Activated CD4-positive, CD25-positive, alpha-beta regulatory T cell treated with anti-CD3 and anti-CD28 coated beads, Interleukin-2, amount 50 U/mL, for 72 hours (primary cell): ENCODE results near the gene STX1B.
A peak's percentile ranks its signal among the peaks of the same experiment; 100 is the strongest.

ENCODE experiments used
- DNase-seq: peaks from one replicate; pipeline ENCODE4 v3.0.0; 2021

The STX1B gene

GRCh38 chr16:30992931-30993816 lies 17.3 kb downstream of the STX1B start:
- DNase-seq = no peak

- DNase-seq = no peak
These were observed 18.1 kb downstream of the STX1B start for GRCh38 chr16:30992276-30992780.

DNA sequence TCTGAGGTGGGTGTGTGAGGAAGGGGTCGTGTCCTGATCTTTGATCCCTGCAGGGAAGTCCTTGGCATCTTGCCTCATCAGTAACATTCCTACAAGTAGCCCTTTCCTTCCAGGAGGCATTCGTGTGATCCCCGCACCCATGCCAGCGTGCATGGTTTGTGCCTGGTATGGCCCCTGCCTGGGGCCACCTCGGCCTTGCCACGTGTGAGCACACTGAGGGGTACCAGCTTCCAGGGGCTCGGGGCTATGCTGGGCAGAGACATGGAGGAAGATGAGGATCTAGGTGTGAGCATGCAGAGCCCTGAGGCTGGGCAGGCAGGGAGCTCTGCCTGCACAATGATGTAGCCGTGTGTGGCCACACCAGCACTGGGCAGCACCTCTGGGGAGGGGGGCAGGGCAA lies 19.4 kb downstream of the STX1B start:
- DNase-seq = no peak

- no peak for DNase-seq
These were observed 20.3 kb downstream of the STX1B start for GRCh38 chr16:30990105-30990504.

DNA sequence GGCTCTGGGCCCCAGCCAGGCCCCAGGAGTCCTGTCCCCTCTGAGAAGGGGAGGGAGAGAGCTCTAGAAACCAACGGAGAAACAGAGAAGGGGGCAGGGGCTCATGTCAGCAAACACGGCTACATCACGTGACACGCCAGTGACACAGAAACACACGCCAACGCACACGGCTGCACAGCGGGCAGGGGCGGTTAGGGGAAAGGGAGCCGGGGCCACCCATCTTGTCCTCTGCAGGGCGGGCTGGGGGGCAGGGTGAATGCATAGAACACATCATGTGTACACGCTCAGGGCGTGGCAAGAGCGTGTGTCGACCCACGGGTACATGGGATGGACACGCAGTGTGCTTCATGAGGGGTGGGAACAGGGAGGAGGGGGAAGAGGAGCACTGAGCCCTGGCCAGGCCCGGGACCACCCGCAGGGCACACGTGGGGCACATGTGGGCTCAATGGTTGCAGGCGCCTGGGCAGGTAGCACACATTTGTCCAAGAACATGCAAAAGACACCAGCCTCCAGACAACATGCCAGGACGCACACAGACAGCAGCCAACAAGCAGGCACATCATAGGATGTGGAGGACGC lies 20.9 kb downstream of the STX1B start:
- DNase-seq = no peak

DNA sequence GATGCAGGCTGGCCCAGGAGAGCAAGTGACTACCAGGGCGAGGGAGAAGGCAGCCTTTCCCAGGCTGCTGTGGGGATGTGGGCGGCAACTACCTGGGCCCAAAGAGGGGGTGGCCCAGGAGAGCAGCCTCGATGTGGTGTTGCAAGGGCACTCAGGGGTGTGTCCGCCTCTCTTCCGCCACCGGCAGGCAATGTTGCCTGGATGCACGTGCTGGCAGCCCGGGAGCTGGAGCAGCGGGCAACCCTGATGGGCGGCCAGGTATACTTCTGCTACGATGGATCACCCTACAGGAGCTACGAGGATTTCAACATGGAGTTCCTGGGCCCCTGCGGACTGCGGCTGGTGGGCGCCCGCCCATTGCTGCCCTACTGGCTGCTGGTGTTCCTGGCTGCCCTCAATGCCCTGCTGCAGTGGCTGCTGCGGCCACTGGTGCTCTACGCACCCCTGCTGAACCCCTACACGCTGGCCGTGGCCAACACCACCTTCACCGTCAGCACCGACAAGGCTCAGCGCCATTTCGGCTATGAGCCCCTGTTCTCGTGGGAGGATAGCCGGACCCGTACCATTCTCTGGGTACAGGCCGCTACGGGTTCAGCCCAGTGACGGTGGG lies 22.8 kb downstream of the STX1B start:
- DNase-seq = no peak

- no peak for DNase-seq
These were observed 24.1 kb downstream of the STX1B start for GRCh38 chr16:30986129-30986991.

GRCh38 chr16:30985401-30986128 lies 24.9 kb downstream of the STX1B start:
- no peak for DNase-seq

- DNase-seq = peak; percentile 91
These were observed 25.6 kb downstream of the STX1B start, which contains the start of gene HSD3B7 for GRCh38 chr16:30984669-30985400. Gene HSD3B7 (plus strand): TSS chr16:30985207. CDS start chr16:30985659, 452 bp downstream.

DNA sequence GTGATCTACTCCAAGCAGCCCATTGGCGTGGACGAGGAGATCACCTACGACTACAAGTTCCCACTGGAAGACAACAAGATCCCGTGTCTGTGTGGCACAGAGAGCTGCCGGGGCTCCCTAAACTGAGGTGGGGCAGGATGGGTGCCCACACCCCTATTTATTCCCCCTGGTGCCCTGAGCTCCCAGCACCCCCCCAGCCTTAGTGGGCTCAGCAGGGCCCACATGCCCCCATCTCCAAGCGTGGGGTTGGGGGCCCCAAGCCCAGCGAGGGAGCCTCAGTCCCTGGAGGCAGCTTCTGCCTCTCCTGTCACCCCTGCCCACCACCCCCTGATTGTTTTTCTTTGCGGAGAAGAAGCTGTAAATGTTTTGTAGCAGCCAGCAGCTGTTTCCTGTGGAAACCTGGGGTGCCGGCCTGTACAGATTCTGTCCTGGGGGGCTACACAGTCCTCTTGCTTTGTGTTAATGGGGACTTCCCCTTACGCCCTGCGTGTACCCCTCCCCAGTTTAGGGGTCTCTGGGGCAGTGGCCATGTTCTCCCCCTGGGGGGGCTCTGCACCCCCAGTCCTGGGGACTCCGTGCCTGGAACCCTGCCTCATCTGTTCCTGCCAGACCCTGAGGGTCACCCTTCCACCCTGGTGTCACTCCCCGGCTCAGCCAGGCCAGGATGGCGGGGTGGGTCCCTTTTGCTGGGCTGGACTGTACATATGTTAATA lies 26.4 kb downstream of the STX1B start:
- no peak for DNase-seq

DNA sequence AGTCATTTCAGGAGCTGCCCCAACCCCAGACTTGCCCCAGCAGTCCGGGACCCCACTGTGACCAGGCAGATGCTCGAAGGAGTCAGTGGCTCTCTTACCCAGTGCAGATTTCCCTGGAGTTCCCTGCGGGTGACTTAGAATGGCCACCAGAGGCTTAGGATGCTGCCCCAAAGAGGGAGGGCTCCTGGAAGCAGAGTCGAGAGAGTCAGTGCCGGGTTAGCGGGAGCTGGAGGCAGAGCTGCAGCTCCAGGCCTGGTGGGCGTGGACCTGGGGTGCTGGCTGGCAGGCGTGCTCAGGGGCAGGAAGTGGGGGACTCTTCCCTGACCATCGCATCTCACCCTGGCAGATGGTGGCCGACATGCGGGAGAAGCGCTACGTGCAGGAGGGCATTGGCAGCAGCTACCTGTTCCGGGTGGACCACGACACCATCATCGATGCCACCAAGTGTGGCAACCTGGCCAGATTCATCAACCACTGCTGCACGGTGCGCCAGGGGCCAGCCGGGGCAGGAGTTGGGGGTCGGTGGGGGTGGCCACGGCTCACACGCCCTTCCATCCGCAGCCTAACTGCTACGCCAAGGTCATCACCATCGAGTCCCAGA lies 27.0 kb downstream of the STX1B start:
- DNase-seq = no peak

- DNase-seq = no peak
These were observed 27.7 kb downstream of the STX1B start for GRCh38 chr16:30982548-30983288.

DNA sequence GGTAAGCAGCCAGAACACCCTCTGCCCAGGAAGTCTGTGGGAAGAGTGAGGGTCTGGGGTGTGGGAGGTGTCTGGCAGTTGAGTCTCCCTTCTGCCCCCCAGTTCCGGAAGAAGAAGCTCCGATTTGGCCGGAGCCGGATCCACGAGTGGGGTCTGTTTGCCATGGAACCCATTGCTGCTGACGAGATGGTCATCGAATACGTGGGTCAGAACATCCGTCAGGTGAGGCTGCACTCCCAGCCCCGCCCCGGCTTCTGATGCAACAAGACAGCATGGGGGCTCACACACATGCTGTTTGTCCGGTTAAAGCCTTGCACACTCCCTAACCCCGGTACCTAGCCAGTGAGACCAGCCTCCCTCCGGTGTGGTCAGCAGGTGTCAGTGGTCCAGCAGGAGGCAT lies 29.5 kb downstream of the STX1B start:
- no peak for DNase-seq

- no peak for DNase-seq
These were observed 30.0 kb downstream of the STX1B start for GRCh38 chr16:30980434-30980833.

DNA sequence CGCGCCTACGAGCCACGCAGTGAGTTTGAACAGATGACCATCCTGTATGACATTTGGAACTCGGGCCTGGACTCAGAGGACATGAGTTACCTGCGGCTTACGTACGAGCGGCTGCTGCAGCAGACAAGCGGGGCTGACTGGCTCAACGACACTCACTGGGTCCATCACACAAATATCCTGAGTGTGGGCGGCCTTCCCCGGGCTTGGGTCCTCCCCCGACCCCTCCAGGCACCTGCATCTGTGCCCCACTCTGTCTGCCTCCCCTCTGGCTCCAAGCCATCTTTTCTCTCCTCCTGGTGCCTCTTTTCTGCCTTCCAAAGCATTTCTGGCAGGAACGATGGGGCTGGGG lies 30.4 kb downstream of the STX1B start:
- no peak for DNase-seq

- no peak for DNase-seq
These were observed 31.0 kb downstream of the STX1B start for GRCh38 chr16:30979170-30980022.

- DNase-seq = no peak
These were observed 32.9 kb downstream of the STX1B start for GRCh38 chr16:30977502-30977901.

DNA sequence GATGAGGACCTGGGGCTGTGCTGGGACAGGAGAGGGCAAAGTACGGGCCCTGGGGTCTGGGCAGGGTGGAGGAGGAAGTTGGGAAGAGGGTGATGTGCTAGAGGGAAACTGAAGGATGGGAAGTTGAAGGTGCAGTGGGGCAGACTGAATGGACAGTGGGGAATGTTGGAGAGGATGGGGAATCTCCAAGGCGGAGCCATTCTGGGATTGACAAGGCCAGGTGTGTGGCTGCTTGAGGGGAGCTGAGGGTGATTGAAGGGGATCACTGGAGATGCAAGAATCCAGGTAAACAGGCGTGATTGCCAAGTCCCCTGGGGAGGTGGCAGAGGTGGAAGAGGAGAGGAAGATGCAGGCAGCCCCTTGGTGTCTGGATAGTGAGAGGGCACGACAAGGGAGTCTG lies 34.0 kb downstream of the STX1B start:
- DNase-seq = no peak

DNA sequence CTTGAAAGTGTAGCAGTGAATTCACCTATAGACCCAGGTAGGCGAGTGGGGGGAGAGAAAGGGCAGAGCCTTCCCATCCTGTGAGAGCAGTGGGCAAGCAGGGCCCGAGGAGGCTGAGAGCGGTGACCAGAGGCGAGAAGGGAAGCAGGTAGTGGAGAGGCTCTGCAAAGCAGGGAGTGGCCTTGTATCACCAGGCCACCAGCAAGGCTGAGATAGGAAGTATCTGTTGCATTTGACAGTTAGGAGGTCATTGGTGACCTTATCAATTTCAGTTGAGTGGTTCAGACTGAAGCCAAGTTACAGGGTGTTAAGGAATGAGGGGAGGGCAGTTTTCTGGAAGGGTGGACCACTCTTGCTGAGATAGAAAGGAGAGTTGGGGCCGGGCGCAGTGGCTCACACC lies 36.1 kb downstream of the STX1B start:
- no peak for DNase-seq
